Activated CD8-positive, alpha-beta memory T cell treated with anti-CD3 and anti-CD28 coated beads for 36 hours (primary cell): ENCODE results near the gene RHOC. TPM values are rescaled to one million over a fixed set of nuclear protein-coding genes. Genes with fewer than 3 reads are reported as not detected.

Experiments
- CTCF ChIA-PET: fragments of 350-600 bp; sonication (Branson Sonifier 250); formaldehyde crosslinking; loops from one replicate; lab custom pipeline; 2021; ENCODE audit warnings: antibody characterized with exemption; lab: Charles Lee
- POLR2A ChIA-PET: fragments of 350-600 bp; sonication (Branson Sonifier 250); formaldehyde crosslinking; loops from one replicate; lab custom pipeline; 2021; ENCODE audit warnings: antibody characterized with exemption; lab: Charles Lee
- total RNA-seq, 2 experiments: library from RNA; stranded (reverse); gene quantifications; one replicate each; pipeline ENCODE4 v1.2.3, GENCODE V29; 2021

RHOC gene
- total RNA-seq, 2 experiments from 2014 or later, result 34.9 to 35.9 TPM

- ChIA-PET CTCF (interaction anchor here (0.5 to 1.4 kb wide), 6 partner anchors 13 to 283 kb away, joined by 3 to 4 read pairs (median 4); no protein-coding TSS in a partner anchor), POLR2A (interaction anchor here (0.7 to 2.4 kb wide), 8 partner anchors 10 to 52 kb away, joined by 3 to 14 read pairs (median 4); partner anchors contain the start of gene PPM1J)
Observed at GRCh38 chr1:112673592-112674439, 33.1 kb downstream of the RHOC start.

GRCh38 chr1:112672842-112673241, 34.1 kb downstream of the RHOC start:
- POLR2A ChIA-PET, result no interaction called here
- CTCF ChIA-PET, result interaction anchor here (0.7 to 1.5 kb wide), 3 partner anchors 12 to 282 kb away, joined by 3 read pairs; no protein-coding TSS in a partner anchor

- CTCF ChIA-PET, result interaction anchor here (0.7 to 1.5 kb wide), 2 partner anchors 34 to 281 kb away, joined by 3 read pairs; no protein-coding TSS in a partner anchor
Observed at GRCh38 chr1:112672009-112672408, 34.9 kb downstream of the RHOC start.

GRCh38 chr1:112666946-112667345, 40.0 kb downstream of the RHOC start:
- ChIA-PET CTCF (interaction anchor here (1.2 kb wide), 1 partner anchor 33 kb away, joined by 3 read pairs; no protein-coding TSS in a partner anchor), POLR2A (no interaction called here)

More at GRCh38 chr1:112672009-112672408, 34.9 kb downstream of the RHOC start:
- POLR2A ChIA-PET, result no interaction called here

- ChIA-PET CTCF (no interaction called here), POLR2A (no interaction called here)
Observed at GRCh38 chr1:112665857-112666256, 41.1 kb downstream of the RHOC start.

- ChIA-PET POLR2A (no interaction called here), CTCF (no interaction called here)
Observed at GRCh38 chr1:112651205-112651604, 55.7 kb downstream of the RHOC start.

Other genes starting within 250 kb of the RHOC start
- not detected for gene WNT2B, start 198.2 kb downstream of the RHOC start, total RNA-seq
- gene ST7L, start 88.0 kb downstream of the RHOC start, total RNA-seq, result 10 to 100 TPM; 11.3 to 12.5 TPM
- gene CAPZA1, start 87.3 kb downstream of the RHOC start, total RNA-seq, result 100 to 1,000 TPM; 257 to 261 TPM
- gene MOV10, start 32.5 kb downstream of the RHOC start, total RNA-seq, result 10 to 100 TPM; 38.1 to 40.4 TPM
- gene PPM1J, start 8.2 kb upstream of the RHOC start, total RNA-seq, result under 1 TPM; 0.42 to 0.88 TPM
- 10 to 100 TPM; 84.7 to 86.1 TPM for gene SLC16A1, start 249.1 kb upstream of the RHOC start, total RNA-seq